K562 treated with DMSO at 1 percent for 4 hours (cell line): ENCODE results near the gene PRMT6. TPM values are rescaled to one million over a fixed set of nuclear protein-coding genes. Genes with fewer than 3 reads are reported as not detected.

Experiments
- total RNA-seq: library from RNA; unstranded; fragments of 300-600 nt; gene quantifications from 2 replicates; pipeline ENCODE4 v1.2.3, GENCODE V29; 2022; ENCODE audit not compliant: insufficient read depth

The PRMT6 gene
- total RNA-seq, result 8.7 and 10.6 TPM in 2 replicates

DNA sequence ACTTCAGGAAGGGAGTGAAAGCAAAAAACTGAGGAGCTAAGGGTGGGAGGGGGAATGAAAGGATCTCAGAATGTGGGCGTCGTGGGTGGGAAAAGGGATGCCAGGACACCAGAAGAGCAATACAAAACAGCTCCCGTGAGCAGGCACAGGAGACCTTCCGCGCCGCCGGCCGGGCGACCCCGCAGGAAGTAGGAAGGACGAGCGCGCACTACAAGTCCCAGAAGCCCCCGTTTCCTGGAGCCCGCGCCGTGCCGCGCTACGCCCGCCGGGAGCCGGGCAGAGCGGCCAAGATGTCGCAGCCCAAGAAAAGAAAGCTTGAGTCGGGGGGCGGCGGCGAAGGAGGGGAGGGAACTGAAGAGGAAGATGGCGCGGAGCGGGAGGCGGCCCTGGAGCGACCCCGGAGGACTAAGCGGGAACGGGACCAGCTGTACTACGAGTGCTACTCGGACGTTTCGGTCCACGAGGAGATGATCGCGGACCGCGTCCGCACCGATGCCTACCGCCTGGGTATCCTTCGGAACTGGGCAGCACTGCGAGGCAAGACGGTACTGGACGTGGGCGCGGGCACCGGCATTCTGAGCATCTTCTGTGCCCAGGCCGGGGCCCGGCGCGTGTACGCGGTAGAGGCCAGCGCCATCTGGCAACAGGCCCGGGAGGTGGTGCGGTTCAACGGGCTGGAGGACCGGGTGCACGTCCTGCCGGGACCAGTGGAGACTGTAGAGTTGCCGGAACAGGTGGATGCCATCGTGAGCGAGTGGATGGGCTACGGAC is at the start of gene PRMT6:
TSS of gene PRMT6 (plus strand) at position 249 of the 771 bp plus-strand sequence. CDS start at position 291, 42 bp downstream.

Other genes starting within 250 kb of the PRMT6 start
- not detected in 2 replicates for gene NTNG1, start 84.4 kb downstream of the PRMT6 start, total RNA-seq